Prostate gland (tissue), 2 donors: ENCODE data around the gene IL36B. TPM values are rescaled to one million over a fixed set of nuclear protein-coding genes. Genes with fewer than 3 reads are reported as not detected.

Experiments
- DNase-seq: peaks from one replicate; pipeline ENCODE4 v3.0.0-alpha.2; 2019; ENCODE audit warnings: low spot score
- H3K27ac ChIP-seq, 2 donors: fragments of 200-600 bp; sonication (generic); 2 replicates each; pipeline ENCODE4 v1.5.1; 2017 to 2019
- H3K27me3 ChIP-seq: fragments of 200-600 bp; sonication (generic); replicated peaks from 2 replicates; pipeline ENCODE4 v1.5.1; 2019; ENCODE audit not compliant: insufficient read depth
- H3K36me3 ChIP-seq, 2 donors: fragments of 200-600 bp; sonication (generic); 1 replicate in 1 of 2; 2 replicates in 1 of 2; pipeline versions ENCODE4 v1.5.1 to v1.8.1; 2017 to 2019
- H3K4me1 ChIP-seq: fragments of 200-600 bp; sonication (generic); replicated peaks from 2 replicates; pipeline ENCODE4 v1.5.1; 2019
- H3K4me3 ChIP-seq, 2 donors: fragments of 200-600 bp; sonication (generic); 2 replicates each; pipeline ENCODE4 v1.5.1; 2017 to 2019
- H3K9me3 ChIP-seq: fragments of 200-600 bp; sonication (generic); 2 replicates; pipeline ENCODE4 v1.5.1; 2017
- CTCF ChIP-seq, 4 experiments: fragments of 200-600 bp in 2 of 4; fragments of 450-650 bp in 2 of 4; sonication (generic) in 2 of 4; IDR thresholded peaks; 1 replicate in 3 of 4; 2 replicates in 1 of 4; pipeline ENCODE4 v1.5.1; 2016 to 2019; ENCODE audit warnings: antibody characterized with exemption in 4 of 4, mild to moderate bottlenecking in 2 of 4, moderate library complexity in 2 of 4
- POLR2A ChIP-seq: fragments of 450-650 bp; IDR thresholded peaks from one replicate; pipeline ENCODE4 v1.6.1; 2016; ENCODE audit warnings: antibody characterized with exemption, mild to moderate bottlenecking
- POLR2AphosphoS5 ChIP-seq: sonication (generic); formaldehyde crosslinking; IDR thresholded peaks from one replicate; pipeline ENCODE4 v1.6.1; 2017; ENCODE audit warnings: antibody characterized with exemption
- WGBS: methylation state at CpG from one replicate; pipeline ENCODE4 v1.1.5; 2018; 5-methylcytosine and 5-hydroxymethylcytosine counted together
- intact Hi-C: fragments of 100-400 bp; cut with DNase I; formaldehyde crosslinking; loops from one replicate; pipeline ENCODE4 v1.14.2; 2022
- total RNA-seq, 2 donors: library from RNA; depleted of rRNA; stranded (reverse); fragments of >200 nt; gene quantifications; one replicate each; pipeline ENCODE4 v1.1.0, GENCODE V29; 2016

Gene IL36B
- total RNA-seq, 2 donors from 2014 or later, result not detected

- 78% methylated on average over 3 of the region's 3 CpGs for WGBS
- Histone ChIP-seq H3K27ac (no peak overlapping the region), H3K9me3 (no peaks in the 10 kb centered on the region), H3K36me3 (no peaks in the 10 kb centered on the region), H3K4me1 (peaks cover 3% of the 10 kb centered on the region), H3K27me3 (no peaks in the 10 kb centered on the region), H3K4me3 (no peak overlapping the region)
- no peak for TF ChIP-seq POLR2AphosphoS5
- no peak for TF ChIP-seq POLR2A
- no peak for TF ChIP-seq CTCF (IDR thresholded peaks at IDR 0.05)
- no peak for DNase-seq
- intact Hi-C loops, result no loop called here
Measured at GRCh38 chr2:113076954-113077669, 24.4 kb upstream of the IL36B start.

DNA sequence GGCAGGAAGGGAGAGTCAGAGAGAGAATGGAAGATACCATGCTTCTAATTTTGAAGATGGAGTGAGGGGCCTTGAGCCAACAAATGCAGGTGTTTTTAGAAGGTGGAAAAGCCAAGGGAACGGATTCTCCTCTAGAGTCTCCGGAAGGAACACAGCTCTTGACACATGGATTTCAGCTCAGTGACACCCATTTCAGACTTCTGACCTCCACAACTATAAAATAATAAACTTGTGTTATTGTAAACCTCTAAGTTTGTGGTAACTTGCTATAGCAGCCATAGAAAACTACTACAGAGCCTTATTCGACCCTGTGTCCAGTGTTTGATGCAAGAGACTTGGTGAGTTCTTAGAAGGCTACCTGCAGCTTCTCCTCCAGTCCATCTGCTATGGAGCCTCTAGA is 22.9 kb upstream of the IL36B start:
- DNase-seq, result no peak
- H3K4me1 ChIP-seq, result peaks cover 3% of the 10 kb centered on the region
- WGBS, result 92% methylated on average over 3 of the region's 3 CpGs
- intact Hi-C loops, result no loop called here
- H3K36me3 ChIP-seq, result no peaks in the 10 kb centered on the region
- H3K27me3 ChIP-seq, result no peaks in the 10 kb centered on the region
- no peaks in the 10 kb centered on the region for H3K9me3 ChIP-seq
- no peak overlapping the region for H3K27ac ChIP-seq
- H3K4me3 ChIP-seq, result no peak overlapping the region
- TF ChIP-seq POLR2AphosphoS5, result no peak
- TF ChIP-seq POLR2A, result no peak
- no peak for TF ChIP-seq CTCF (IDR thresholded peaks at IDR 0.05)

GRCh38 chr2:113075030-113075429 is 22.4 kb upstream of the IL36B start:
- H3K36me3 ChIP-seq, result no peaks in the 10 kb centered on the region
- no peaks in the 10 kb centered on the region for H3K27me3 ChIP-seq
- DNase-seq, result no peak
- no peak overlapping the region for H3K4me3 ChIP-seq
- no peak for TF ChIP-seq POLR2A
- no peak for TF ChIP-seq CTCF (IDR thresholded peaks at IDR 0.05)
- TF ChIP-seq POLR2AphosphoS5, result no peak
- H3K4me1 ChIP-seq, result peaks cover 3% of the 10 kb centered on the region
- no peaks in the 10 kb centered on the region for H3K9me3 ChIP-seq
- intact Hi-C loops, result no loop called here
- no peak overlapping the region for H3K27ac ChIP-seq
- WGBS, result 81% methylated on average over 5 of the region's 5 CpGs

- H3K9me3 ChIP-seq, result no peaks in the 10 kb centered on the region
- TF ChIP-seq POLR2AphosphoS5, result no peak
- no peak for TF ChIP-seq POLR2A
- no peak for TF ChIP-seq CTCF (IDR thresholded peaks at IDR 0.05)
- 41% methylated on average over 3 of the region's 3 CpGs for WGBS
- no peak for DNase-seq
- no peaks in the 10 kb centered on the region for H3K27me3 ChIP-seq
- no peaks in the 10 kb centered on the region for H3K36me3 ChIP-seq
- no peak overlapping the region for H3K27ac ChIP-seq
- no peaks in the 10 kb centered on the region for H3K4me1 ChIP-seq
- H3K4me3 ChIP-seq, result no peak overlapping the region
- intact Hi-C loops, result no loop called here
Measured at GRCh38 chr2:113073325-113073834, 20.7 kb upstream of the IL36B start.

DNA sequence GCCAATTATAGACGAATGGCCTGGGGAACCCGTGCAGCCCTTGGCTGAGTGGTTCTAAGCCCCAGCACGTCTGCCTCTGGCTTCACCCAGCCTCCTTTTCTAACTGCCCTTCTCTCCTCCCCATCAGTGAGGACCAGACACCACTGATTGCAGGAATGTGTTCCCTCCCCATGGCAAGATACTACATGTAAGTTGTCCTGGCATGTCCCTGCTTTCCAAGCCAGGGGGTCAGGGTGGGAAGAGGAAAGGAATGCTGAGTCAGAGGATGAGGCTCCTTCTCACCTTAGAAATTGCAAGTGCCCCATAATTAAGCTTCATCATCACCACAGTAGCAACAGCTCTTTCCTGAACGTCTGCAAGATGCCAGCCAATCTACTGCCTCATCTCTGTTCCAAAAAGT is 19.9 kb upstream of the IL36B start:
- TF ChIP-seq POLR2AphosphoS5 (no peak), CTCF (IDR thresholded peaks at IDR 0.05) (no peak), POLR2A (no peak)
- H3K36me3 ChIP-seq, result no peaks in the 10 kb centered on the region
- no peaks in the 10 kb centered on the region for H3K27me3 ChIP-seq
- 47% methylated on average over 4 of the region's 4 CpGs for WGBS
- H3K27ac ChIP-seq, result no peak overlapping the region
- H3K4me1 ChIP-seq, result no peaks in the 10 kb centered on the region
- H3K9me3 ChIP-seq, result no peaks in the 10 kb centered on the region
- DNase-seq, result no peak
- intact Hi-C loops, result no loop called here
- no peak overlapping the region for H3K4me3 ChIP-seq
